Measurements from ENCODE around the gene NFKBIZ.

DNA sequence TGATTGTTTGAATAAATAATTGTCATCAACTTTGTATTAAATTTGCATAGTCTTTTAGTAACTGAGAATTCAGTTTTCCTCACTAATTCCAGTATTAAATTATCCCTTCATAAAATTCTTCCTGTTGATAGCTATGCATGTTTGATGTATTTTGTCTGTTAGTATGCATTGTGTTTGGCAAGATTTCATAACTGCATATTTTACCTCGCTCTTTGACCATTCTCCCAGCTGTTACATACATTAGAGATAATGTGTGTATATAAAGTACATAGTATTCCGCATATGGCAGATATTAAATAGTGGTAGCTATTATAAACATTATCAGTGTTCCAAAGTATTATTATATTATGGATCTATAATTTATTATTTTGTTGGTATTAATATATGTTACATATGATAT lies 10.6 kb upstream of the NFKBIZ start:
- TF ChIP-seq POLR2A (IDR thresholded peaks at IDR 0.05; ENCODE audit: low read length) (no peak), GATA1 (IDR thresholded peaks at IDR 0.05; ENCODE audit: low read depth, low read length) (no peak)

All from erythroblast (primary cell).